Esophagus squamous epithelium (tissue), 5 donors: Measurements from ENCODE around the gene PACS2. TPM values are rescaled to one million over a fixed set of nuclear protein-coding genes. Genes with fewer than 3 reads are reported as not detected.

ENCODE experiments used
- DNase-seq: peaks from one replicate; lab custom pipeline; 2025; lab: John Stamatoyannopoulos, UW
- H3K27ac ChIP-seq, 4 donors: fragments of 200-600 bp; sonication (generic); one replicate each; pipeline ENCODE4 v1.5.1; 2016 to 2019; ENCODE audit warnings: mild to moderate bottlenecking in 1 of 4
- H3K27me3 ChIP-seq, 4 donors: fragments of 200-600 bp; sonication (generic); 1 replicate in 3 of 4; 2 replicates in 1 of 4; pipeline versions ENCODE4 v1.5.1 to v1.6.0; 2017 to 2021; ENCODE audit warnings: antibody characterized with exemption in 1 of 4
- H3K36me3 ChIP-seq, 3 donors: fragments of 200-600 bp; sonication (generic); one replicate each; pipeline ENCODE4 v1.5.1; 2016 to 2019
- H3K4me1 ChIP-seq, 3 donors: fragments of 200-600 bp; sonication (generic); one replicate each; pipeline ENCODE4 v1.5.1; 2017 to 2019
- H3K4me3 ChIP-seq, 4 donors: fragments of 200-600 bp; sonication (generic); 1 replicate in 3 of 4; 2 replicates in 1 of 4; pipeline ENCODE4 v1.5.1; 2016 to 2019; ENCODE audit warnings: mild to moderate bottlenecking in 2 of 4, moderate library complexity in 1 of 4
- H3K9me3 ChIP-seq, 3 donors: fragments of 200-600 bp; sonication (generic); one replicate each; pipeline ENCODE4 v1.5.1; 2016 to 2019
- CTCF ChIP-seq, 6 experiments: fragments of 450-650 bp in 4 of 6; fragments of 200-600 bp in 2 of 6; sonication (generic) in 2 of 6; IDR thresholded peaks; one replicate each; pipeline ENCODE4 v1.5.1; 2016 to 2019; ENCODE audit warnings: antibody characterized with exemption in 6 of 6, mild to moderate bottlenecking in 4 of 6, moderate library complexity in 4 of 6
- POLR2A ChIP-seq, 4 donors: fragments of 450-650 bp; IDR thresholded peaks; one replicate each; pipeline ENCODE4 v1.6.1; 2017; ENCODE audit warnings: antibody characterized with exemption in 4 of 4, mild to moderate bottlenecking in 4 of 4, moderate library complexity in 3 of 4
- WGBS, 2 donors: methylation state at CpG; one replicate each; pipeline ENCODE4 v1.1.5; 2018; 5-methylcytosine and 5-hydroxymethylcytosine counted together
- intact Hi-C: fragments of 100-400 bp; cut with DNase I; formaldehyde crosslinking; loops from one replicate; pipeline ENCODE4 v1.15.0; 2022
- total RNA-seq, 4 donors: library from RNA; depleted of rRNA; stranded (reverse); fragments of >200 nt; gene quantifications; one replicate each; pipeline ENCODE4 v1.1.0, GENCODE V29; 2016
- donor health status: DM: yes; HTN: yes; CAD: no.

The PACS2 gene
- total RNA-seq, 4 donors from 2014 or later = 20.2 to 42.3 (median 30.9) TPM

GRCh38 chr14:105383083-105383730, 68.7 kb downstream of the PACS2 start:
- WGBS, 2 donors = 97 to 98% methylated on average over 9 to 12 of the region's 32 CpGs
- TF ChIP-seq POLR2A (IDR thresholded peaks at IDR 0.05) (no peak), CTCF (IDR thresholded peaks at IDR 0.05) (no peak)
- no peaks in the 10 kb centered on the region for H3K27me3 ChIP-seq
- no peaks in the 10 kb centered on the region for H3K9me3 ChIP-seq
- DNase-seq = no peak
- H3K4me1 ChIP-seq = peaks cover 7 to 37% (median 13%) of the 10 kb centered on the region in 3 donors
- intact Hi-C loops = no loop called here
- no peak overlapping the region for H3K4me3 ChIP-seq
- no peak overlapping the region for H3K27ac ChIP-seq
- peaks cover 0 to 94% (median 16%) of the 10 kb centered on the region in 3 donors for H3K36me3 ChIP-seq

GRCh38 chr14:105384041-105384557, 69.6 kb downstream of the PACS2 start:
- intact Hi-C loops = no loop called here
- 100% methylated on average over 3 of the region's 23 CpGs; no CpG with 5 or more reads in 1 of the 2 donors for WGBS, 2 donors
- TF ChIP-seq POLR2A (IDR thresholded peaks at IDR 0.05) = no peak
- TF ChIP-seq CTCF (IDR thresholded peaks at IDR 0.05) = no peak
- no peak overlapping the region for H3K4me3 ChIP-seq
- H3K27me3 ChIP-seq = no peaks in the 10 kb centered on the region
- no peak for DNase-seq
- peaks cover 7 to 41% (median 13%) of the 10 kb centered on the region in 3 donors for H3K4me1 ChIP-seq
- peaks cover 0 to 98% (median 16%) of the 10 kb centered on the region in 3 donors for H3K36me3 ChIP-seq
- H3K27ac ChIP-seq = no peak overlapping the region
- no peaks in the 10 kb centered on the region for H3K9me3 ChIP-seq

GRCh38 chr14:105384605-105385321, 70.2 kb downstream of the PACS2 start:
- Histone ChIP-seq H3K4me3 (no peak overlapping the region), H3K4me1 (peaks cover 10 to 47% (median 13%) of the 10 kb centered on the region in 3 donors), H3K27me3 (no peaks in the 10 kb centered on the region), H3K27ac (no peak overlapping the region), H3K36me3 (peaks cover 0 to 92% (median 16%) of the 10 kb centered on the region in 3 donors), H3K9me3 (no peaks in the 10 kb centered on the region)
- 75 to 90% methylated on average over 13 to 16 of the region's 29 CpGs for WGBS, 2 donors
- intact Hi-C loops = no loop called here
- no peak for TF ChIP-seq POLR2A (IDR thresholded peaks at IDR 0.05)
- no peak for TF ChIP-seq CTCF (IDR thresholded peaks at IDR 0.05)
- no peak for DNase-seq

GRCh38 chr14:105385322-105385637, 70.7 kb downstream of the PACS2 start:
- Histone ChIP-seq H3K4me3 (no peak overlapping the region), H3K9me3 (no peaks in the 10 kb centered on the region), H3K27me3 (no peaks in the 10 kb centered on the region), H3K27ac (no peak overlapping the region), H3K36me3 (peaks cover 0 to 87% (median 16%) of the 10 kb centered on the region in 3 donors), H3K4me1 (peaks cover 16 to 52% (median 16%) of the 10 kb centered on the region in 3 donors)
- intact Hi-C loops = no loop called here
- no peak for DNase-seq
- TF ChIP-seq CTCF (IDR thresholded peaks at IDR 0.05) (no peak), POLR2A (IDR thresholded peaks at IDR 0.05) (no peak)
- 59 to 80% methylated on average over 10 to 16 of the region's 19 CpGs for WGBS, 2 donors
